ENCODE measurements around the gene DGKH. TPM values are rescaled to one million over a fixed set of nuclear protein-coding genes. Genes with fewer than 3 reads are reported as not detected.
"Not testable (repeated sequence)": the region's sequence is repeated elsewhere in the genome, so short reads cannot be mapped to it uniquely, and the experiment has no call there.

The DGKH gene
- total RNA-seq, 2 experiments from 2014 or later, result 8.9 to 11.6 TPM

- no peak overlapping the region for H3K27ac Mint-ChIP-seq
These were observed 75.2 kb downstream of the DGKH start for GRCh38 chr13:42123600-42123999.

GRCh38 chr13:42125046-42125445 is 76.6 kb downstream of the DGKH start:
- CTCF ChIA-PET, result interaction anchor here (0.6 to 1.2 kb wide), 2 partner anchors 224 to 457 kb away, joined by 5 read pairs; no protein-coding TSS in a partner anchor

More at GRCh38 chr13:42123600-42123999, 75.2 kb downstream of the DGKH start:
- DNase-seq, result no peak
- peaks cover 6% of the 10 kb centered on the region for H3K36me3 Mint-ChIP-seq
- ChIA-PET CTCF (no interaction called here), POLR2A (no interaction called here)
- intact Hi-C loops (cut with micrococcal nuclease), result no loop called here
- H3K4me3 Mint-ChIP-seq, result no peak overlapping the region
- H3K27me3 Mint-ChIP-seq, result no peaks in the 10 kb centered on the region
- no peaks in the 10 kb centered on the region for H3K4me1 Mint-ChIP-seq (ENCODE audit: low read depth)
- no peaks in the 10 kb centered on the region for H3K9me3 Mint-ChIP-seq

DNA sequence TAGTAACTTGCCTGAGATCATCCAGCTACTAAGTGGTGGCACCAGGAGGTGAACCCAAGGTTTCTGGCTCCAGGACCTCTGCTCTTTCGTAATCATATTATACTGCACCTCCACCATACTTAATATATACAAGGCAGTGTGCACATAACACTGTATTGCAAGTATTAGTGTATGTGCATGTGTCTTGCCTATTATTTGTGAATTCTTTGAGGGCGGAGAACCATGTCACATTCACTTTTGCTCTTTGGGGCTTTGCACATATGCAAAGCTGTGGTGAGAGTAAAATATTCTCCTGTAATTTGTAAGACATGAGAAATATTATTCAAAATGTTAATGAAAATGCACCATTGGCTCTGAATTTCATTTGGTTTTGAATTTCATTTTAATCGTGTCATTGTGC is 78.6 kb downstream of the DGKH start:
- H3K36me3 Mint-ChIP-seq, result peaks cover 10% of the 10 kb centered on the region
- no peak overlapping the region for H3K4me3 Mint-ChIP-seq
- intact Hi-C loops (cut with micrococcal nuclease), result no loop called here
- H3K27me3 Mint-ChIP-seq, result no peaks in the 10 kb centered on the region
- CTCF ChIA-PET, result no interaction called here
- no peak for DNase-seq
- H3K27ac Mint-ChIP-seq, result no peak overlapping the region
- POLR2A ChIA-PET, result no interaction called here
- H3K9me3 Mint-ChIP-seq, result no peaks in the 10 kb centered on the region
- no peaks in the 10 kb centered on the region for H3K4me1 Mint-ChIP-seq (ENCODE audit: low read depth)

More at GRCh38 chr13:42125046-42125445, 76.6 kb downstream of the DGKH start:
- Mint-ChIP-seq H3K4me3 (no peak overlapping the region), H3K27ac (no peak overlapping the region), H3K9me3 (no peaks in the 10 kb centered on the region), H3K36me3 (peaks cover 10% of the 10 kb centered on the region), H3K27me3 (no peaks in the 10 kb centered on the region), H3K4me1 (ENCODE audit: low read depth) (no peaks in the 10 kb centered on the region)
- DNase-seq, result no peak
- POLR2A ChIA-PET, result interaction anchor here (1.6 kb wide), 1 partner anchor 12 kb away, joined by 3 read pairs; no protein-coding TSS in a partner anchor
- intact Hi-C loops (cut with micrococcal nuclease), result no loop called here

- Mint-ChIP-seq H3K4me3 (no peak overlapping the region), H3K27ac (no peak overlapping the region), H3K27me3 (no peaks in the 10 kb centered on the region), H3K36me3 (peaks cover 12% of the 10 kb centered on the region), H3K4me1 (ENCODE audit: low read depth) (no peaks in the 10 kb centered on the region), H3K9me3 (no peaks in the 10 kb centered on the region)
- POLR2A ChIA-PET, result no interaction called here
- intact Hi-C loops (cut with micrococcal nuclease), result no loop called here
- no peak for DNase-seq
- CTCF ChIA-PET, result no interaction called here
These were observed 80.6 kb downstream of the DGKH start for GRCh38 chr13:42129033-42129432.

- Mint-ChIP-seq H3K36me3 (peaks cover 19% of the 10 kb centered on the region), H3K4me3 (no peak overlapping the region), H3K27me3 (no peaks in the 10 kb centered on the region), H3K9me3 (peaks cover 4% of the 10 kb centered on the region), H3K27ac (no peak overlapping the region), H3K4me1 (ENCODE audit: low read depth) (peaks cover 10% of the 10 kb centered on the region)
- ChIA-PET CTCF (no interaction called here), POLR2A (no interaction called here)
- no peak for DNase-seq
- intact Hi-C loops (cut with micrococcal nuclease), result no loop called here
These were observed 88.1 kb downstream of the DGKH start for GRCh38 chr13:42136518-42136917.

- Mint-ChIP-seq H3K27me3 (no peaks in the 10 kb centered on the region), H3K9me3 (peaks cover 6% of the 10 kb centered on the region), H3K4me1 (ENCODE audit: low read depth) (peaks cover 10% of the 10 kb centered on the region), H3K4me3 (no peak overlapping the region), H3K27ac (no peak overlapping the region), H3K36me3 (peaks cover 21% of the 10 kb centered on the region)
- ChIA-PET POLR2A (no interaction called here), CTCF (no interaction called here)
- no peak for DNase-seq
- intact Hi-C loops (cut with micrococcal nuclease), result no loop called here
These were observed 89.5 kb downstream of the DGKH start for GRCh38 chr13:42137856-42138537.

DNA sequence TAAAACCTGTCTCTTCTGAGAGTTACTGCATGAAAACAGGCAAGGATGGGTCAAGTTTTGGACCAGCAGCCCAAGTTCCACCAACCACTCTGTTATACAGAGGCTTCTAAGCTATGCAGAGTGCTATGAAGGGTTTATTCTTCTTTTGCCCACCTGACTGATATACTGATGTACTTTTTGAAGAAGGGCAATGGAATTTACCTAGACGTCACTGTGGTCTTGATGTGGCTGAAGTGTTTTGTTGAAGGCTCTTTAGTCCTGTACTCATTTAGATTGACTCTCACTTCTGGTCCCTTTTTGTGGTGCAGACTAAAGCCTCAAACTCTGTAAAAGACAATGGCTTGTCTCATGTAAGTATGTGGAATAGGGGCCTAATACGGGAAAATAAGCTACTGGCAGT is 92.0 kb downstream of the DGKH start:
- ChIA-PET CTCF (interaction anchor here (0.6 to 1.4 kb wide), 3 partner anchors 50 to 473 kb away, joined by 3 to 4 read pairs (median 3); no protein-coding TSS in a partner anchor), POLR2A (no interaction called here)
- intact Hi-C loops (cut with micrococcal nuclease), result no loop called here
- no peak overlapping the region for H3K27ac Mint-ChIP-seq
- H3K4me1 Mint-ChIP-seq (ENCODE audit: low read depth), result peaks cover 10% of the 10 kb centered on the region
- no peak overlapping the region for H3K4me3 Mint-ChIP-seq
- peaks cover 6% of the 10 kb centered on the region for H3K9me3 Mint-ChIP-seq
- peaks cover 19% of the 10 kb centered on the region for H3K36me3 Mint-ChIP-seq
- no peak for DNase-seq
- no peaks in the 10 kb centered on the region for H3K27me3 Mint-ChIP-seq

- H3K27ac Mint-ChIP-seq; DNase-seq; H3K4me3 Mint-ChIP-seq; H3K27me3 Mint-ChIP-seq; H3K9me3 Mint-ChIP-seq; POLR2A ChIA-PET; intact Hi-C loops (cut with micrococcal nuclease): not testable (repeated sequence)
- H3K36me3 Mint-ChIP-seq, result peaks cover 17% of the 10 kb centered on the region
- CTCF ChIA-PET, result interaction anchor here (0.7 to 1.4 kb wide), 2 partner anchors 91 to 473 kb away, joined by 3 to 4 read pairs; no protein-coding TSS in a partner anchor
- H3K4me1 Mint-ChIP-seq (ENCODE audit: low read depth), result peaks cover 10% of the 10 kb centered on the region
These were observed 92.6 kb downstream of the DGKH start for GRCh38 chr13:42141052-42141451.

DNA sequence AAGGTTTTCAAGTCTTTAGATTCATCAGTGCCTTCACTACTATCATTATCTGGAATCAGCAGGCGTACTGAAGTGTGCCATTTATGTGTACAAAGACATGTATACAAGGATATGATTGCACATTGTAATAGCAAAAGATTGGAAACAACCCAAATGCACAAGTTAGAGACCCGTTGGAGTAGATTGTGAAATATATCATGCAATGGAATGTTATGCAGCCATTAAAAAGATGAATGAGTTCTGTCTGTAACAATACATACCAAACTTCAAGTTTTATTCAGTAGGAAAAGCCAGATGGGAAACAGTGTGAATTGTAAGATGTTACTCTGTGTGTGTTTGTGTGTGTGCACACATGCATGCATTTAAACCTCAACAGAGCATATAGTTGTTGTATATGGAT is 97.9 kb downstream of the DGKH start:
- CTCF ChIA-PET, result no interaction called here
- no peak overlapping the region for H3K4me3 Mint-ChIP-seq
- peaks cover 12% of the 10 kb centered on the region for H3K4me1 Mint-ChIP-seq (ENCODE audit: low read depth)

DNA sequence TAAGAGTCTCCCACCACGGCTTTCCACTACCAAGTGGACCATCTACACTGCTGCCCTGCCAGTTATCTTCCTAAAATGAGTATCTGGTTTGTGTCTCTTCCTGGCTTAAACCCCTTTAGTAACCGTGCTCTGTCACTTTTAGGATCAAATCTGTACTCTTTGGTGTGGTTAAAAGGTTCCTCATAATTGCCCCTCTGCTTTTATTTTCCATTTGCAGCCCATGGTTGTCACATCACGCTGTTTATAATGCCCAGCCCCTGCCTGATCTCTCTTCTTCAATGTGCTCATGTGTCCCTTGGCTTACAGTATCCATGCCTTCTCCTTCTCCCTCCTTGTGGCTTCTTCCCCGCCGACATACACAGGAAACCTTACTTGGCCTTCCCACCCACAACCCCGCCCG is 100.1 kb downstream of the DGKH start:
- Mint-ChIP-seq H3K9me3 (no peaks in the 10 kb centered on the region), H3K27me3 (no peaks in the 10 kb centered on the region), H3K4me3 (no peak overlapping the region), H3K36me3 (peaks cover 3% of the 10 kb centered on the region), H3K27ac (no peak overlapping the region), H3K4me1 (ENCODE audit: low read depth) (peaks cover 19% of the 10 kb centered on the region)
- CTCF ChIA-PET, result no interaction called here
- no peak for DNase-seq
- intact Hi-C loops (cut with micrococcal nuclease), result no loop called here
- POLR2A ChIA-PET, result no interaction called here

More for the DNA sequence above, 97.9 kb downstream of the DGKH start:
- H3K36me3 Mint-ChIP-seq, result peaks cover 7% of the 10 kb centered on the region
- no peaks in the 10 kb centered on the region for H3K27me3 Mint-ChIP-seq
- H3K9me3 Mint-ChIP-seq, result peaks cover 3% of the 10 kb centered on the region
- intact Hi-C loops (cut with micrococcal nuclease), result no loop called here
- no peak overlapping the region for H3K27ac Mint-ChIP-seq
- POLR2A ChIA-PET, result no interaction called here
- no peak for DNase-seq

DNA sequence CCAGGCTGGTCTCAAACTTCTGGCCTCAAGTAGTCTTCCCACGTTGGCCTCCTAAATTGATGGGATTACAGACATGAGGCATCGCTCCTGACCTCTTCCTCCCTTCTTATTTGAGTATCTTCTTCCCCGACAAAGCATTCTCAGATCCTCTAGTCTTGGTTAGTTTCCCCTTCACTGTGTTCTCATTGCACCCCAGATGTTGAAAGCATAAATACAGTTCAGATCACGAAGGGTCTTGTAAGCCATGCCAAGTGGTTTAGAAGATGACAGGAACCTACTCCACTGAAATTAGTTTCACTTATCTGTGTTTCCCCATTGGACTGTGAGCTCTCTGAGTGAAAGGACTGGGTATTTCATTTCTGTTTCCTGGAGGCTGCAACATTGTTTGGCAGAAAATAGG is 100.7 kb downstream of the DGKH start:
- H3K4me1 Mint-ChIP-seq (ENCODE audit: low read depth), result peaks cover 19% of the 10 kb centered on the region
- no peak overlapping the region for H3K27ac Mint-ChIP-seq
- no peak overlapping the region for H3K4me3 Mint-ChIP-seq
- peaks cover 3% of the 10 kb centered on the region for H3K36me3 Mint-ChIP-seq
- no peaks in the 10 kb centered on the region for H3K27me3 Mint-ChIP-seq
- CTCF ChIA-PET, result no interaction called here
- DNase-seq, result no peak
- intact Hi-C loops (cut with micrococcal nuclease), result no loop called here
- no peaks in the 10 kb centered on the region for H3K9me3 Mint-ChIP-seq
- POLR2A ChIA-PET, result no interaction called here

DNA sequence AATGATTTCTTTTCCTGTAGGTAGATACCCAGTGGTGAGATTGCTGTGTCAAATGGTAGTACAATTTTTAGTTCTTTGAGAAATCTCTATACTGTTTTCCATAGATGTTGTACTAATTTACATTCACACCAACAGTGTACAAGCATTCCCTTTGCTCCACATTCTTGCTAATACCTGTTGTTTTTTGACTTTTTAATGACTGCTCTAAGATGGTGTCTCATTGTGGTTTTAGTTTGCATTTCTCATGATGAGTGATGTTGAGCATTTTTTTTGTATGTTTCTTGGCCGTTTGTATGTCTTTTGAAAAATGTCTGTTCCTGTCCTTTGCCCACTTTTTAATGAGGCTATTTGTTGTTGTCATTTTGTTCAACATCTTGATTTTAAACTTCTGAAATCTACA is 103.3 kb downstream of the DGKH start:
- Mint-ChIP-seq H3K27ac (no peak overlapping the region), H3K4me1 (ENCODE audit: low read depth) (peaks cover 19% of the 10 kb centered on the region), H3K27me3 (no peaks in the 10 kb centered on the region), H3K9me3 (no peaks in the 10 kb centered on the region), H3K4me3 (no peak overlapping the region), H3K36me3 (peaks cover 11% of the 10 kb centered on the region)
- intact Hi-C loops (cut with micrococcal nuclease), result no loop called here
- CTCF ChIA-PET, result no interaction called here
- no peak for DNase-seq
- POLR2A ChIA-PET, result no interaction called here

GRCh38 chr13:42152495-42152894 is 104.0 kb downstream of the DGKH start:
- intact Hi-C loops (cut with micrococcal nuclease), result no loop called here

More at GRCh38 chr13:42152495-42152894, 104.0 kb downstream of the DGKH start:
- no peak overlapping the region for H3K4me3 Mint-ChIP-seq
- no peak for DNase-seq
- no peaks in the 10 kb centered on the region for H3K27me3 Mint-ChIP-seq
- ChIA-PET POLR2A (no interaction called here), CTCF (no interaction called here)
- H3K36me3 Mint-ChIP-seq, result peaks cover 11% of the 10 kb centered on the region
- H3K4me1 Mint-ChIP-seq (ENCODE audit: low read depth), result peaks cover 16% of the 10 kb centered on the region
- no peak overlapping the region for H3K27ac Mint-ChIP-seq
- H3K9me3 Mint-ChIP-seq, result no peaks in the 10 kb centered on the region

Measured in activated CD4-positive, alpha-beta memory T cell treated with anti-CD3 and anti-CD28 coated beads for 36 hours (primary cell).